Mucosa of rectum (tissue), 2 donors: ENCODE results near the gene IP6K1.
"Not testable (repeated sequence)": the region's sequence is repeated elsewhere in the genome, so short reads cannot be mapped to it uniquely, and the experiment has no call there.

ENCODE experiments used
- H3K27ac ChIP-seq, 2 donors: one replicate each; pipeline ENCODE4 v1.7.0; 2013; ENCODE audit warnings: inconsistent platforms in 2 of 2, low read depth in 2 of 2, low read length in 2 of 2
- H3K27me3 ChIP-seq, 2 donors: one replicate each; pipeline ENCODE4 v1.7.0; 2013; ENCODE audit warnings: low read length in 2 of 2; ENCODE audit not compliant: control insufficient read depth in 2 of 2, insufficient read depth in 2 of 2
- H3K36me3 ChIP-seq, 2 donors: one replicate each; pipeline ENCODE4 v1.7.0; 2013; ENCODE audit warnings: low read length in 2 of 2; ENCODE audit not compliant: control insufficient read depth in 2 of 2, insufficient read depth in 2 of 2
- H3K4me1 ChIP-seq, 2 donors: one replicate each; pipeline ENCODE4 v1.7.0; 2013; ENCODE audit warnings: low read length in 2 of 2, mild to moderate bottlenecking in 1 of 2; ENCODE audit not compliant: control insufficient read depth in 2 of 2, insufficient read depth in 2 of 2
- H3K4me3 ChIP-seq, 2 donors: one replicate each; pipeline ENCODE4 v1.7.0; 2013; ENCODE audit warnings: low read length in 2 of 2
- H3K9ac ChIP-seq, 2 donors: one replicate each; pipeline ENCODE4 v1.7.0; 2013; ENCODE audit warnings: low read length in 2 of 2, low read depth in 1 of 2, mild to moderate bottlenecking in 1 of 2
- H3K9me3 ChIP-seq, 2 donors: one replicate each; pipeline ENCODE4 v1.7.0; 2013; ENCODE audit warnings: low read length in 2 of 2; ENCODE audit not compliant: control insufficient read depth in 2 of 2
- donor health status: healthy.
- donor health status: Normal muscosa, but diverticular disease.

The IP6K1 gene

DNA sequence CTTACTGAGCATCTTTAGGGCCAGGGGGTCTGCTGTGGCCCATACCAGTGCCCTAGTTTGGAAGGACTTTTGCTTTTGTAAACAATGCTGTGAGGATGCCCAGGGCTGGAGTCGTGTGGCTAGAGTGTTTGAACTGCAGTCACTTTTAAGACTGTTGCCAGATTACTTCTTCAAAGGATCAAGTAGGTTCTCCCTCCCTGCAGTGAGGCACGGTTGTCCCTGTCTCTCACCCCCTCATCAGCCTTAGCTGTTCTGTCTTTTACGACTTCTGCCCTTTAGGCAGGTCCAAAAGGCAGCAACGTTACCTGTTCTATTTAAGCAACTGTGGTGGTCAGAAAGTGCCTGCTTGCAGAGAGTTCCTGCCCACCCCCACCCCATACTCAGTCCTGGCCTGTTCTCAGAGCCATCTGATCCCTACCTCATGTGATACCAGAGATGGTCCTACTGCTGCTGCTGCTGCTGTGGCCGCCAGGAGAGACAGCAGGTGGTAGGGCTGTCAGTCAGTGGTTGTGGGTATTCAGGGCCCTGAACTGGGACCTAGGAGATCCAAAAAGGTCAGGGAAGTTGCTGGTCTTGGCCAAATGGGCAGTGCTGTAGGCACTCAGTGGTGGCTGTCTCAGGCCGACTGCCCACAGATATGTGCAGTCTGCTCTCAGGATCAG is 91.8 kb downstream of the IP6K1 start:
- not testable (repeated sequence) for H3K27ac ChIP-seq, H3K9ac ChIP-seq

DNA sequence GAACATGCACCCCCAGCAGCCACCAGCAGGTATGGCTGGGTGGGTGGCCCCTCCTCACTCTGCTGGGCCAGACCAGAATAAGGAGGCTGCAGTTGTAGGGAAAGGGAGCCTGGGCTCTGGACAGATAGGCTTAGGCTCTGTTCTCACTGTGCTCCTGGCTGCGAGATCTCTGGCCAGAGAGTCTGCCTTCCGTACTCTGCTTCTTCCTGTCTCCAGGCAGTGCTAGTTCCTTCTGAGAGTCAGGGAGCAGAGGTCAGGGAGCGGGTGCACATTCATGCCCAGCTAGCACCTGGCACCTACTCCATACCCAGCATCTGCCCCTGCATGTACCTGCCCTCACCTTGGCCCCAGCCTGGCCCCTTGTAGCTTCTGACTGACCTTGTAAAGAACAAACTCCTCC is 94.9 kb downstream of the IP6K1 start:
- H3K27me3 ChIP-seq, H3K36me3 ChIP-seq, H3K27ac ChIP-seq, H3K9me3 ChIP-seq: not testable (repeated sequence)
- Histone ChIP-seq H3K4me1 (peaks cover 11 to 20% of the 10 kb centered on the region in 2 donors), H3K4me3 (peak overlapping the region; percentile 1 to 33), H3K9ac (peak overlapping the region in 1 of 2 donors; percentile 56)

More for the DNA sequence above, 91.8 kb downstream of the IP6K1 start:
- not testable (repeated sequence) for H3K9me3 ChIP-seq, H3K27me3 ChIP-seq, H3K4me3 ChIP-seq
- H3K36me3 ChIP-seq: peaks cover 5 to 22% of the 10 kb centered on the region in 2 donors
- peaks cover 3 to 12% of the 10 kb centered on the region in 2 donors for H3K4me1 ChIP-seq

DNA sequence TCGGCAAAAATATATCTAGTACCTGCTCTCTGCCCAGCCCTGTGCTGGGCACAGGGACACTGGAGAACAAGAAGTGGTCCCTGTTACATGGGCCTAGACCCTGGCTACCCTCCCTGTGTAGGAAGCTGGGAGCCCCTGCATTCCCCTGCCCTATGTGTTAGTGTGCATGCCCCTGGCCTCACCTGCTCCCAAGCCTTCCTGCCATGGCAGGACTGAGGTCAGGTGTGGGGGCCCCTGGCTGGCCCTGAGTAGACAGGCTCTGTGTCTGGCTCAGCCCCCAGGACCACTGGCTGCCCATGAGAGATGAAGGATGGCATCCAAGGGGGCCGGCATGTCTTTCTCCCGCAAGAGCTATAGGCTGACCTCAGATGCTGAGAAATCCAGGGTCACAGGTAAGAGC is 95.5 kb downstream of the IP6K1 start:
- peaks cover 11 to 20% of the 10 kb centered on the region in 2 donors for H3K4me1 ChIP-seq
- H3K9me3 ChIP-seq, H3K9ac ChIP-seq, H3K36me3 ChIP-seq, H3K27me3 ChIP-seq, H3K27ac ChIP-seq, H3K4me3 ChIP-seq: not testable (repeated sequence)

DNA sequence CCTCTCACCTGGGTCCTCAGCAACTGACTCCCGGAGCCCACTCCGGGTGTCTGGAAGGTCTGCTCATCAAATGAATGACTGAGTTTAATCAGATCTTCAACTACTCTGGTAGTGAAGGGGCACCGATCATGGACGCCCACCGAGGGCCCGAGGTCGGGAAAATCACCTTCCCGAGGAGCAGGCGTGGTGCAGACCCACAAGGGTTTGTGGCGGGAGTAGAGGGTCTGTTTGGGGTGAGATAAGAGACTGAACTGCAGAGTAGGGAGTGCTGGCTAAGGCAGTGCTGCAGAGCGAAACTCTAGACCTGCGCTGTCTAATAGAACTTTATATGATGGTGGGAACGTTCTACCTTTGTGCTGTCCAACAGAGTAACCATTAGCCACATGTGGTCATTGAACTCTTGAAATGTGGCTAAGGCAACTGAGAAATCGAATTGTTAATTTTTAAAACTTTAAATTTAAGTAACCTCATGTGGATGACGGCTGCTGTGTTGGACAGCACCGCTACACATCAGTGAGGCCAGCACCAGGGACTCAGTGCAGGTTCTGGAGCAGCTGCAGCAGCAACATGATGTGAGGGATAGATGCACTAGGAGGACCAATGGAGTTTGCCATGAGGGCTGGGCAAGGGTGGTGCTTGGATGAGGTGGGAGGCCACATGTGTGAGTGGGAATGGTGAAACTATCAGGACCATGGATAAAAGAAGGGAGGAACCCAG is 96.3 kb downstream of the IP6K1 start:
- H3K36me3 ChIP-seq, H3K9me3 ChIP-seq, H3K27me3 ChIP-seq: not testable (repeated sequence)
- H3K4me1 ChIP-seq: peaks cover 11 to 20% of the 10 kb centered on the region in 2 donors
- H3K9ac ChIP-seq: peak overlapping the region; percentile 80 to 86
- H3K4me3 ChIP-seq: peak overlapping the region; percentile 91 to 97
- peak overlapping the region in 1 of 2 donors; percentile 75 for H3K27ac ChIP-seq

DNA sequence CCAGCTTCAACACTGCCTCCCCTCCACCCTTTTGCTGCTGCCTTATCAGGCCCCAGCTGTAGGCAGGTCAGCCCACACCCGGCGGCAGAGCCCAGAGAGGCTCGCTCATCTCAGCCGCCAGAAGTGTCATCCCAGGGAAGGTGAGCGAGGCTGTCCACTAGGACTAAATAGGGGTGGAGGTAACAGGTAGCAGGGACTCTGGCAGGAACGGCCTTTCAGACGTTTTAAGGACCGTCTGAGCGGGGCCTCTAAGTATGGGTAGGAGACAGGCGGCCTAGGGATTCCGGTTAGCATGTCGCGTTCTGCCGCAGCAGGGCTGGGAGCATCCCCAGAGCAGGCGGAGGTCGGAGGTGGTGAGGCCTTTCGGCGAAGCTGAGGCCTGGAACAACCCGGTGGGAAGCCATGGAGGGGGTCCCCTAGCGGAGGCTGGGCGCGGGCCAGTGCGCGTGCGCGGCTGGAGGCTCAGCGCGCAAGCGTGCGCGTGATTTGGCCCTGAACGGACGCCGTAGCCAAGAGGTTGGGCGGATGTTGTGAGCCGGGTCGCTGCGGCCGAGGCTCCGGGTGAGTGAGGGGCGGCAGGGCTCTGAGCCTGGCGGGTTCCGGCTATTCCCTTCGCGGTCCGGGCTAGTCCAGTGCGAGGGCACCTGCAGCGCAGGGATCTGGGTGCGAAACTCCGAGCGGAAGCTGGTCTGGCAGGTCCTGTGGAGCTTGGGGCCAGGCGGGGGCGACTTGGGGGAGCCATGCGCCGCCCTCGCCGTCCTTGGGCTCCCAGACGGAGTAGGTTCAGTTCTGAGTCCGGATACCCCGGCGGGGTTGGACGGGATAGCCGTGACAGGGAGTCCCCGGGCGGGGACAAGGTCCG is 97.1 kb downstream of the IP6K1 start, which contains the start of the genes MST1 and RNF123:
TSS of gene MST1 (minus strand) at position 429 of the 862 bp plus-strand sequence. CDS start 783 bp downstream, outside the sequence.
TSS of gene RNF123 (plus strand) at position 512 of the 862 bp plus-strand sequence. CDS start 1,609 bp downstream, outside the sequence.
- Histone ChIP-seq H3K27me3 (no peaks in the 10 kb centered on the region), H3K27ac (peak within 1 kb of the TSS; percentile 70 to 75), H3K4me1 (peaks cover 11 to 20% of the 10 kb centered on the region in 2 donors), H3K9me3 (no peaks in the 10 kb centered on the region), H3K9ac (peak within 1 kb of the TSS; percentile 84 to 86), H3K4me3 (peak within 1 kb of the TSS; percentile 91 to 97), H3K36me3 (peaks cover 0 to under 1% of the 10 kb centered on the region in 2 donors)

DNA sequence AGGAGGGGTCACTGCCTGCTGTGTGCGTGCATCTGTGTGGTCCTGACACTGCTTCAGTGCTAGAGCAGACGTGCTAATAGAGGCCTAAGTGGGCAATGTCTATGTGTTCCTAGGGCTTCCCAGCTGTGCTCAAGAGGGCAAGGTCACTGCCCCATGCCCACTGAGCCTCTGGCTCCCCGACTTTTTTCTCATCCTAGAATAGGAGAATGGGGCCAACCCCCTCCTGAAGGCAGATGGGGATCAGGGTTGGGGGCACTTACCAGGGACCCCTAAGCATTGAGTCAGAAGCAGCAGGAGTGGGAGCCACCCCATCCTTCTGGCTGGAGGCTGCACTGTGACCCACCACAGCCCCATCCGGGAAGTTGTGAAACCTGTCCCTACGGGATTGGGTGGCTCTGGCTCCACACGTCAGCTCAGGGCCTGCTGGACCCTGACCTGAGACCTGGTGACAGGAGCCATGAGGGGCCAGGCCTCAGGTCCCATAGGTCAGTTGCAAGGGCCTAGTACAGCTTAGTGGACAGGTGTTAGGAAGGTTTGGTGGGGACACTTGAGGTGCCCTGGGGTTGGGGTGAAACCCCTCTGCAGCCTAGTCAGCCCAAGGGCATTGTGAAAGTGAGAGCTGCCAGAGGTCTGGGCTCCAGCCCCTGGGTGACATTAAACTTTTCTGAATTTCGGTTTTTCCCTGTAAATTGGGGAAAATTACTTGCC is 97.8 kb downstream of the IP6K1 start:
- H3K4me3 ChIP-seq: peak overlapping the region; percentile 91 to 97
- peaks cover 11 to 20% of the 10 kb centered on the region in 2 donors for H3K4me1 ChIP-seq
- not testable (repeated sequence) for H3K27me3 ChIP-seq, H3K9me3 ChIP-seq, H3K36me3 ChIP-seq
- H3K27ac ChIP-seq: peak overlapping the region; percentile 70 to 75
- peak overlapping the region; percentile 84 to 86 for H3K9ac ChIP-seq

DNA sequence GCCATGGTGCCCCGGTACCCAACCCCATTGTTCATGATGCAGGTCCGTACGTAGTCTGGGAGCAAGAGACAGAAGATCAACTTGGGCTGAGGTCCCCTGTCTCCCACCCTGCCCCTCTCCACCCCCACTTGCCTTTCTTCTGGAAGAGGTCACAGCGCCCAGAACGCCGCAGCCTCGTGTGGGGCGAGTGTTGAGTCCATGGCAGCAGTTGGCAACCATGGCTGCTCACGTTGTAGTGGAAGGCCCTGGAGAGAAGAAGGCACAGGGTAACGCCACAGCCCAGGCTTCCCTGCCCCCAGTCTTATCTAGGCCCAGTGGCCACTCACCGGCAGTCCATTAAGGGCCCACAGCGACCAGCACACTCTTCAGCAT is 98.9 kb downstream of the IP6K1 start:
- not testable (repeated sequence) for H3K4me3 ChIP-seq, H3K9me3 ChIP-seq, H3K27ac ChIP-seq, H3K9ac ChIP-seq, H3K27me3 ChIP-seq
- Histone ChIP-seq H3K36me3 (peaks cover 15% of the 10 kb centered on the region in 2 donors), H3K4me1 (peaks cover 11 to 20% of the 10 kb centered on the region in 2 donors)

DNA sequence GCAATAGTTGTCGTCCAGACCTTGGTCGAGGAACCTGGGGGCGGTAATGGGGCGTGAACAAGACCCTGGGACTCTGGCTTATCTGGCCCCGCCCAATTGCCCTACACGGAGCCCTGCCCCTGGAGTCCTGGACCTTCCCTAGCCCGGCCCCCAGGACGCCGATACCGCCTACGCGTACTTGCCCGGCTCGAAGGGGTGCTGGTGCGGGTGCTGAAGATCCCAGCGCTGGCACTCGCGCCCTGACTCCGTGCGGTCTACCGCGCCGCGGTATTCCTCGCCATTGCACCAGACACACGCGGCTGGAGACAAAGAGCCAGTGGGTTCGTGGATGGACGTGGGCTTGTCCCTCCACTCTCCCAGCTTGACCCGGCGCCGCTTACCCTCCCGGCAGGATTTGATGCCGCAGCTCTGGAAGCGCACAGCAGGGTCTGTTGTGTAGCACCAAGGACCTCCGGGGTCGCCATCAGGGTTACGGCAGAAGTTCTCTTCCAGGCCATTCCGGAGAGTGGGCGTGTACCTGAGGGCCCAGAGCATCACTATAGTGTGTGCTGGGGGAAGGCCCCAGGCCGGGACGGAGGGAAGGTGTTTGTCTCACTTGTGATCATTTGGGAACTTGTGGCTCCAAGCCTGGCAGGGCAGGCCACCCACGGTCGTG is 99.4 kb downstream of the IP6K1 start:
- H3K4me1 ChIP-seq: peaks cover 11 to 20% of the 10 kb centered on the region in 2 donors
- peak overlapping the region in 1 of 2 donors; percentile 51 for H3K9ac ChIP-seq

DNA sequence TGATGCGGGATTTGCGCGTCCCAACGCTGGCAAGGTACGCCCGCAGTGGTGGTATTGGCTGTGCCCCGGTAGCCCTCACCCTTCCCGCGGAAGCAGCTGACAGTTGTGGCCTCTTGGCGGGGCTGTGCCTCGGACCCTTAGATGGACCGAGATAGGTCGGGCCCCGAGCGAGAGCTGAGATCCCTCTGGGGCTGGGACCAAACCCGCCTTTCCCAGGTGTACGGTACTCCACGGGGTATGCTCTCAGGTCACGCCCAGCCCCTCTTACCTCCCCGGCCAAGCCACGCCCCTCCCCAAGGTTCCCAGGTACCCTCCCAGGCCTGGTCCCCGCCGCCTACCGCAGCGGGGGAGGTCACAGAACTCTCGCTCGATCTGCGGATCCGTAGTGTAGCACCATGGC is 100.0 kb downstream of the IP6K1 start:
- not testable (repeated sequence) for H3K27ac ChIP-seq, H3K27me3 ChIP-seq, H3K9me3 ChIP-seq
- H3K9ac ChIP-seq: peak overlapping the region in 1 of 2 donors; percentile 51
- peak overlapping the region; percentile 43 to 62 for H3K4me3 ChIP-seq
- peaks cover 25 to 26% of the 10 kb centered on the region in 2 donors for H3K36me3 ChIP-seq
- peaks cover 11 to 19% of the 10 kb centered on the region in 2 donors for H3K4me1 ChIP-seq

More for the DNA sequence above, 99.4 kb downstream of the IP6K1 start:
- not testable (repeated sequence) for H3K27ac ChIP-seq, H3K27me3 ChIP-seq, H3K9me3 ChIP-seq
- peak overlapping the region; percentile 43 to 62 for H3K4me3 ChIP-seq
- H3K36me3 ChIP-seq: peaks cover 20% of the 10 kb centered on the region in 2 donors
